Measurements from ENCODE around the gene DHRS12.

DHRS12 gene

GRCh38 chr13:51758691-51759090 is 45.3 kb downstream of the DHRS12 start:
- H3K9ac ChIP-seq (ENCODE audit: low read depth, low read length), result no peak overlapping the region
- peaks cover 7% of the 10 kb centered on the region for H3K36me3 ChIP-seq (ENCODE audit: insufficient read depth, low read length)
- no peaks in the 10 kb centered on the region for H3K9me3 ChIP-seq (ENCODE audit: control insufficient read depth, insufficient read depth, low read length)

GRCh38 chr13:51756651-51757050 is 47.3 kb downstream of the DHRS12 start:
- H3K36me3 ChIP-seq (ENCODE audit: insufficient read depth, low read length), result peaks cover 5% of the 10 kb centered on the region
- no peaks in the 10 kb centered on the region for H3K4me1 ChIP-seq (ENCODE audit: insufficient read depth, low read length)
- no peak overlapping the region for H3K9ac ChIP-seq (ENCODE audit: low read depth, low read length)
- no peaks in the 10 kb centered on the region for H3K9me3 ChIP-seq (ENCODE audit: control insufficient read depth, insufficient read depth, low read length)

More at GRCh38 chr13:51758691-51759090, 45.3 kb downstream of the DHRS12 start:
- no peaks in the 10 kb centered on the region for H3K4me1 ChIP-seq (ENCODE audit: insufficient read depth, low read length)

- Histone ChIP-seq H3K9me3 (ENCODE audit: control insufficient read depth, insufficient read depth, low read length) (peaks cover 10% of the 10 kb centered on the region), H3K9ac (ENCODE audit: low read depth, low read length) (no peak overlapping the region), H3K4me1 (ENCODE audit: insufficient read depth, low read length) (no peaks in the 10 kb centered on the region), H3K36me3 (ENCODE audit: insufficient read depth, low read length) (peaks cover 12% of the 10 kb centered on the region)
Measured at GRCh38 chr13:51747438-51748434, 56.2 kb downstream of the DHRS12 start.

- Histone ChIP-seq H3K9me3 (ENCODE audit: control insufficient read depth, insufficient read depth, low read length) (peaks cover 10% of the 10 kb centered on the region), H3K4me1 (ENCODE audit: insufficient read depth, low read length) (no peaks in the 10 kb centered on the region), H3K36me3 (ENCODE audit: insufficient read depth, low read length) (peaks cover 14% of the 10 kb centered on the region), H3K9ac (ENCODE audit: low read depth, low read length) (no peak overlapping the region)
Measured at GRCh38 chr13:51746802-51747201, 57.2 kb downstream of the DHRS12 start.

GRCh38 chr13:51745243-51745642 is 58.7 kb downstream of the DHRS12 start:
- H3K9ac ChIP-seq (ENCODE audit: low read depth, low read length), result no peak overlapping the region
- peaks cover 10% of the 10 kb centered on the region for H3K9me3 ChIP-seq (ENCODE audit: control insufficient read depth, insufficient read depth, low read length)
- H3K4me1 ChIP-seq (ENCODE audit: insufficient read depth, low read length), result no peaks in the 10 kb centered on the region
- peaks cover 10% of the 10 kb centered on the region for H3K36me3 ChIP-seq (ENCODE audit: insufficient read depth, low read length)

- Histone ChIP-seq H3K36me3 (ENCODE audit: insufficient read depth, low read length) (peaks cover 14% of the 10 kb centered on the region), H3K4me1 (ENCODE audit: insufficient read depth, low read length) (no peaks in the 10 kb centered on the region), H3K9ac (ENCODE audit: low read depth, low read length) (no peak overlapping the region), H3K9me3 (ENCODE audit: control insufficient read depth, insufficient read depth, low read length) (peaks cover 4% of the 10 kb centered on the region)
Measured at GRCh38 chr13:51742611-51743010, 61.4 kb downstream of the DHRS12 start.

- H3K9ac ChIP-seq (ENCODE audit: low read depth, low read length), result no peak overlapping the region
- no peaks in the 10 kb centered on the region for H3K4me1 ChIP-seq (ENCODE audit: insufficient read depth, low read length)
- peaks cover 14% of the 10 kb centered on the region for H3K36me3 ChIP-seq (ENCODE audit: insufficient read depth, low read length)
- peaks cover 3% of the 10 kb centered on the region for H3K9me3 ChIP-seq (ENCODE audit: control insufficient read depth, insufficient read depth, low read length)
Measured at GRCh38 chr13:51742031-51742430, 61.9 kb downstream of the DHRS12 start.

- Histone ChIP-seq H3K4me1 (ENCODE audit: insufficient read depth, low read length) (no peaks in the 10 kb centered on the region), H3K9me3 (ENCODE audit: control insufficient read depth, insufficient read depth, low read length) (no peaks in the 10 kb centered on the region), H3K9ac (ENCODE audit: low read depth, low read length) (no peak overlapping the region), H3K36me3 (ENCODE audit: insufficient read depth, low read length) (peaks cover 14% of the 10 kb centered on the region)
Measured at GRCh38 chr13:51740698-51741097, 63.3 kb downstream of the DHRS12 start.

- no peaks in the 10 kb centered on the region for H3K9me3 ChIP-seq (ENCODE audit: control insufficient read depth, insufficient read depth, low read length)
- H3K4me1 ChIP-seq (ENCODE audit: insufficient read depth, low read length), result no peaks in the 10 kb centered on the region
- no peak overlapping the region for H3K9ac ChIP-seq (ENCODE audit: low read depth, low read length)
- H3K36me3 ChIP-seq (ENCODE audit: insufficient read depth, low read length), result peaks cover 16% of the 10 kb centered on the region
Measured at GRCh38 chr13:51739027-51739764, 64.8 kb downstream of the DHRS12 start.

GRCh38 chr13:51738226-51738905 is 65.6 kb downstream of the DHRS12 start:
- no peaks in the 10 kb centered on the region for H3K9me3 ChIP-seq (ENCODE audit: control insufficient read depth, insufficient read depth, low read length)
- H3K36me3 ChIP-seq (ENCODE audit: insufficient read depth, low read length), result peaks cover 16% of the 10 kb centered on the region
- no peaks in the 10 kb centered on the region for H3K4me1 ChIP-seq (ENCODE audit: insufficient read depth, low read length)
- H3K9ac ChIP-seq (ENCODE audit: low read depth, low read length), result no peak overlapping the region

GRCh38 chr13:51737609-51738008 is 66.4 kb downstream of the DHRS12 start:
- Histone ChIP-seq H3K9ac (ENCODE audit: low read depth, low read length) (no peak overlapping the region), H3K9me3 (ENCODE audit: control insufficient read depth, insufficient read depth, low read length) (no peaks in the 10 kb centered on the region), H3K36me3 (ENCODE audit: insufficient read depth, low read length) (peaks cover 16% of the 10 kb centered on the region), H3K4me1 (ENCODE audit: insufficient read depth, low read length) (no peaks in the 10 kb centered on the region)

- Histone ChIP-seq H3K9me3 (ENCODE audit: control insufficient read depth, insufficient read depth, low read length) (no peaks in the 10 kb centered on the region), H3K4me1 (ENCODE audit: insufficient read depth, low read length) (peaks cover 15% of the 10 kb centered on the region), H3K9ac (ENCODE audit: low read depth, low read length) (no peak overlapping the region), H3K36me3 (ENCODE audit: insufficient read depth, low read length) (peaks cover 10% of the 10 kb centered on the region; the same call in 1 of the 2 replicates)
Measured at GRCh38 chr13:51734786-51735185, 69.2 kb downstream of the DHRS12 start.

GRCh38 chr13:51733374-51734298 is 70.3 kb downstream of the DHRS12 start:
- H3K9me3 ChIP-seq (ENCODE audit: control insufficient read depth, insufficient read depth, low read length), result no peaks in the 10 kb centered on the region
- peaks cover 8% of the 10 kb centered on the region; the same call in 1 of the 2 replicates for H3K36me3 ChIP-seq (ENCODE audit: insufficient read depth, low read length)
- no peak overlapping the region for H3K9ac ChIP-seq (ENCODE audit: low read depth, low read length)
- peaks cover 26% of the 10 kb centered on the region for H3K4me1 ChIP-seq (ENCODE audit: insufficient read depth, low read length)

All from ES-I3 (cell line).